ENCODE results near the gene KCTD1.

DNA sequence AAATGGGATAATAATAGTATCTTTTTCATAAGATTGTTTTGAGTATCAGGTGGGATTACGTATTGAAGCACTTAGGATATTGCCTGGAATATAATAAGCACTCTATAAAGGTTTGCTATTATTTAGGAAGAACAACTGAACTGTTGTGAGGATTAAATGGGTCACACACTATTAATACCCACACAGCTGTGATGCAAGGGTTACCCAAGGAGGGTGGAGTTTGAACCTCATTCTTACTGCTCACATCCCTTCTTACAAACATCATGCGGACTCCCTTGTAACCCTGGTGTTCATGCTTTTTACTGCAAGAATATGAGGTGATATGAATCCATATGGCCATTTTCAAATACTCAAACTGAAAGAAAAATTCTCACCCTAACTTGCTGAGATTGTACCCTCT, 113.5 kb downstream of the KCTD1 start:
- TF ChIP-seq POLR2A (IDR thresholded peaks at IDR 0.05) (no peak), EP300 (IDR thresholded peaks at IDR 0.05) (no peak)
- TF ChIP-seq, protein P1, sequence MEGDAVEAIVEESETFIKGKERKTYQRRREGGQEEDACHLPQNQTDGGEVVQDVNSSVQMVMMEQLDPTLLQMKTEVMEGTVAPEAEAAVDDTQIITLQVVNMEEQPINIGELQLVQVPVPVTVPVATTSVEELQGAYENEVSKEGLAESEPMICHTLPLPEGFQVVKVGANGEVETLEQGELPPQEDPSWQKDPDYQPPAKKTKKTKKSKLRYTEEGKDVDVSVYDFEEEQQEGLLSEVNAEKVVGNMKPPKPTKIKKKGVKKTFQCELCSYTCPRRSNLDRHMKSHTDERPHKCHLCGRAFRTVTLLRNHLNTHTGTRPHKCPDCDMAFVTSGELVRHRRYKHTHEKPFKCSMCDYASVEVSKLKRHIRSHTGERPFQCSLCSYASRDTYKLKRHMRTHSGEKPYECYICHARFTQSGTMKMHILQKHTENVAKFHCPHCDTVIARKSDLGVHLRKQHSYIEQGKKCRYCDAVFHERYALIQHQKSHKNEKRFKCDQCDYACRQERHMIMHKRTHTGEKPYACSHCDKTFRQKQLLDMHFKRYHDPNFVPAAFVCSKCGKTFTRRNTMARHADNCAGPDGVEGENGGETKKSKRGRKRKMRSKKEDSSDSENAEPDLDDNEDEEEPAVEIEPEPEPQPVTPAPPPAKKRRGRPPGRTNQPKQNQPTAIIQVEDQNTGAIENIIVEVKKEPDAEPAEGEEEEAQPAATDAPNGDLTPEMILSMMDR (IDR thresholded peaks at IDR 0.05): no peak

Measured in stomach (tissue), 4 donors.